Retinal pigment epithelial cell (primary cell): ENCODE data around the gene TMED10.

ENCODE experiments used
- DNase-seq: peaks from one replicate; pipeline ENCODE4 v3.0.0-alpha.2; 2010; ENCODE audit warnings: low read depth
- H3K4me3 ChIP-seq: 2 replicates; pipeline ENCODE4 v1.5.1; 2011; ENCODE audit warnings: mild to moderate bottlenecking, low read length, control low read depth, moderate library complexity
- CTCF ChIP-seq: conservative IDR thresholded peaks from 2 replicates; pipeline ENCODE4 v1.5.1; 2011; ENCODE audit warnings: low read depth, low read length, control low read depth, inconsistent platforms

Gene TMED10

GRCh38 chr14:75217508-75218206 lies 41.2 kb upstream of the TMED10 start:
- no peak overlapping the region for H3K4me3 ChIP-seq
- no peak for DNase-seq
- no peak for TF ChIP-seq CTCF

GRCh38 chr14:75216427-75217006 lies 40.1 kb upstream of the TMED10 start:
- DNase-seq = no peak
- H3K4me3 ChIP-seq = no peak overlapping the region
- no peak for TF ChIP-seq CTCF

- no peak for DNase-seq
- no peak for TF ChIP-seq CTCF
- no peak overlapping the region for H3K4me3 ChIP-seq
Measured at GRCh38 chr14:75215520-75215919, 39.1 kb upstream of the TMED10 start.

GRCh38 chr14:75214558-75214957 lies 38.1 kb upstream of the TMED10 start:
- no peak for TF ChIP-seq CTCF
- no peak overlapping the region for H3K4me3 ChIP-seq
- no peak for DNase-seq

GRCh38 chr14:75213172-75213571 lies 36.8 kb upstream of the TMED10 start:
- no peak for DNase-seq
- TF ChIP-seq CTCF = no peak

GRCh38 chr14:75208843-75209242 lies 32.4 kb upstream of the TMED10 start:
- TF ChIP-seq CTCF = no peak
- no peak overlapping the region for H3K4me3 ChIP-seq
- no peak for DNase-seq

More at GRCh38 chr14:75213172-75213571, 36.8 kb upstream of the TMED10 start:
- H3K4me3 ChIP-seq = no peak overlapping the region

GRCh38 chr14:75206190-75206589 lies 29.8 kb upstream of the TMED10 start:
- no peak for DNase-seq
- H3K4me3 ChIP-seq = no peak overlapping the region
- TF ChIP-seq CTCF = no peak
